ENCODE data around the gene ARHGAP25.

ARHGAP25 gene

DNA sequence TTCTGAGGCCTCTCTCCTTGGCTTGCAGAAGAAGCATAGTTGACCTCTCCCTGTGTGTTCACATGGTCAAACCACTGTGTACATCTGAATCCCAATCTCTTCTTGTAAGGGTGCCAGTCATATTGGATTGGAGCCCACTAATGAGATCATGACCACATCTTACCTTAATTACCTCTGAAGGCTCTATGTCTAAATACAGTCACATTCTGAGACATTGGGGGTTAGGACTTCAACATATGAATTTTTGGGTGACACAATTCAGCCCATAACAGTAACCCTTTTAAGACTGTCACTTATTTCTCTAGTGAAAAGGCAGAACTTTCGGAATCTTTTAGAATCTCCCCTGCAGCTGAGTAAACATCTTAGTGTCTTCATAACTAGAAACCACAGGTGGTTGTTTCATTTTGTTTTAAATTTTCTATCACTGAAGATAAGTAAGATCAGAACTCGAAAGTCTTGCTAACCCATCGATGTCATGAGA is 103.3 kb downstream of the ARHGAP25 start:
- DNase-seq = no peak

DNA sequence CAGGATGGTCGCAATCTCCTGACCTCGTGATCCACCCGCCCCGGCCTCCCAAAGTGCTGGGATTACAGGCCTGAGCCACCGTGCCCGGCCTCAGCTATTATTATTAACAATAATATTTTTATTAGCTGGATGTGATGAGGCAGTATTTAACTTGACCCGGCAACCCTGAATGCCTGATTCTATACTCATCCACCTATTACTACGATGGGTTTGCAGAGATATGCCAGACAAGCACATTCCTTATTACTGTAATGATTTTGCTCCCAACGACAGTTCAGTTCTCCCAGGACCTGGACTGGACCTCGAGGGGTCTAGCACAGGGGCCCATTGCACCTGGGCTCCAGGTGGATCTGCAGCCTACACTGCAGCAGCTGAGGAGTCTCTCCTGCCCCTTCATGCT is 104.0 kb downstream of the ARHGAP25 start:
- DNase-seq = no peak

DNA sequence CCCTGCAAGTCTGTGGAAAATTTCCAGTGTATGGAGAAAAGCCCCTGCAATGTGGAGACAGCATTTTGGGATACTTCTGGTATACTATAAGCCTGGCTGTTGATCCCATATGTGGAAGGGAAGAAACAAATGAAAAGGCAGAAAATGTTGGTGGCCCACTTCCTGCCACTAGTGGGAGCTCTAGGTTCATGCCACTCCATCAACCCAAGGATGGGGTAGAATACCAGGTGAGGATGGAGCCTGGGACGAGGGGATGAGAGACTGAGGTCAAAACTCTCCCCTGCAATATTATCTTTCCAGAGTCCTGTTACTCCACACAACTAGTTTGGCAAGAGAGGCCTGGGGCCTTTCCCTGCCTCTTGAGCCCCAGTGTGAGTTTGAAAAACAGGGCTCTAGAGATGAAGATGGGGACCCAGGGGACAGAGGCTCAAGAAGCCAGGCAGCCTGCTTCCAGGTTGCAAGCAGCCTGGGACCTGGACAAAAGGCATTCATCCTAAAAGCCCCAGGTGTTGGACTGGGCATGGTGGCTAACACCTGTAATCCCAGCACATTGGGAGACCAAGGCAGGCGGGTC is 104.7 kb downstream of the ARHGAP25 start:
- DNase-seq = no peak

DNA sequence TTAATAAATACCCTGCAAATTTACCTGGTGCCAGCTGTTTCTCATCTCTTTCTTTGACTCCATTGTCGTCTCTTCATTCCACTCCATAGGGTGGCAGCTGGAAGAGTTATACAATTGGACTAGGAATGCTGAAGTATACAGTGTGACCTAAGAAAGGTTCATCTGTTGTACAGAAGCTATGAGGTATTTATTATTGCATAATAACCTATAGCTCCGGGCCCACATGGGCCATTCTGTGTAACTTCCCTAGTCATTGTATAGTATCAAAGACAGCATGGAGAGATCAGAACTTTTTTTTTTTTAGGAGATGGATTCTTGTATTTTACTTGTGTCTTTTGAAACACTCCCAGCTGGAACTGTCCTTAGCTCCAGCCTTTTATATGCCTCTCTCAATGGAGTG is 110.4 kb downstream of the ARHGAP25 start:
- no peak for DNase-seq

GRCh38 chr2:68846091-68846490 is 111.5 kb downstream of the ARHGAP25 start:
- no peak for DNase-seq

DNA sequence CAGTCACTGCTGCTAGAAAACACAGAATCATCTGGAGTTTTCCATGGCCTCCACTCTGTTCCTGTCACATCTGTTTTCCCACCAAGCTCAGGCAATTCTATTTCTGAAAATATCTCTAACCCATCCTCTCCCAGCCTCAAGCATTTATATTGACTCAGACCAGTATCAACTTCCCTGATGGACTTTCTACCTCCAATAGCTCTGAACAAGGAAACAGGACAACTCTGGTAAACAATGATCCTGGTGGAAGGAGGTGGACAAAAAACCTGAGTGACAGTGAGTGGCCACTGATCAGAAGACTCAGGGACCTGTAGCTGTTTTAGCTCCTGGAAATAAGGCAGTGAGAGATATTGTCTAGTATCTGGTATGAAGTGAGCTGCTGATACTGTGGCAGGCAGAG is 113.1 kb downstream of the ARHGAP25 start:
- no peak for DNase-seq

- no peak for DNase-seq
These were observed 115.0 kb downstream of the ARHGAP25 start for GRCh38 chr2:68849579-68850030.

DNA sequence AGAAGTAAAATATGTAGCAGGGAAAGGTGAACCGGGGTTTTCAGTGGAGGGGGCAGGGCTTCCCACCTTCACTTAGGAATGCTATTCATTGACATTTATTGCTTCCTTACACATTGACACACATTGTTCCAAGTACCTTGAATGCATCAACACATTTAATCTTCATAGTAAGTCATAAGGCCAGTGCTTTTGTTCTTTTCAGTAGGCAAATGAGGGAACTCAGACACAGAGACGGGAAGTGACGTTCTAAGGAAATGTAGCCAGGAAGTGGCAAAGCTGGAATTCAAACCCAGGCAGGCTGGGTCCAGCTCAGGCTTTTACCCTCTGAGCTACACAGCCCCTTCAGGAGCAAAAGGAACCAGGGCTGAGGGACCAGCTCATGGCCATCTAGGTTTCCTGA is 115.9 kb downstream of the ARHGAP25 start:
- DNase-seq = no peak

DNA sequence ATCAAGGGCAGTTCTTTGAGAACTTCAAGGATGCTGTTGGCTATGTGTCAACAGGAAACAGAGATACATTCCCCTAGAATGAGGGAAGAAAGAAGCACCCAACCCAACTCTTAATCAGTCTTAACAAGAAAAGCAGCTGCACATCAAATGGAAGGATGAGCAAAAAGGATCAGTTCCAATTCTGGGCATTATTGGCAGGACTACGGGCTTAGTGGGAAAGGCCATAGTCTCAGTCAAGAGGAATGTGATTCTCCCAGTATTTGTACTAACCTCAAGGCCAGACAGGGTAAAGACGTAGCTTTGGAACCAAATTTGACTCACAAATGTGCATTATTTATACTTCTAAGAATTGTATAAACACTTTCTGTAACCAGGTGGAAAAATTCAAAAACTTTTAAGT is 118.4 kb downstream of the ARHGAP25 start:
- no peak for DNase-seq

DNA sequence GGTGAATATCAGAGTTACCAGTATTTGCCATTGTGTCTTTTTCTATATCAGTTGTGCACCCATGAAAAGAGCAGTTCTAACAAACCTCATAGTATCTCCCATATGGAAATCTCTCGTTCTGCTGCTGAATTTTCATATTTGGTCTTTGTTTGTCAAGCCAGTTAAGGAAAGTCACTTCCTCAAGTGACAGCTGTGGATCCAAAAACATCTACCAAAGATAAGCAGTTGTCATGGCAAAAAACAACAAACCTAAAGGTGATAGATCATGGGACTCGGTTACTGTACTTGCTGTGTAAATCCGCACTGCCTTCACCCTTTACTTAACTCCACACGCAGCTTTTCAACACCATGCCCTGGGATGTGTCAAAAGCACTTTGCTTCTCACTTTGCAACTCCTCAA is 119.3 kb downstream of the ARHGAP25 start:
- DNase-seq = no peak

DNA sequence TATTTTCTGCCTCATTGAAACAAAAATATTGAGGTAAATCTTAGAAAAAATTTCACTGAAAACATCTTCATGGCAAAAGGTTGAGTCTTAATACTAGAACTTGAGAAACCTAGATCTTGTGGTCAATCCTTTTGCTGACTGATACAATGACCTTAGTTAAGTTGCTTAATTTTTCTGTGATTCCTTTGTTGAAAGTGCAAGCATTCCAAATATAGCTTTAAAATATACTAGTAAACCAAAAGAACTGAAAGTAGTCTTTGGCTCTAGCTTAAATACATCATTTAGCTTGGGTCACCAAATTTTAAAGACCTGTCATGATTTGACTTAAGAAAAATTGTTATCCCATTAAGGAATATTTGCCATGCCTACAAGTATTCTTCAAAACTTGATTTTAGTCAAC is 119.9 kb downstream of the ARHGAP25 start:
- no peak for DNase-seq

- DNase-seq = no peak
These were observed 120.9 kb downstream of the ARHGAP25 start for GRCh38 chr2:68855550-68855949.

- DNase-seq = no peak
These were observed 122.7 kb downstream of the ARHGAP25 start for GRCh38 chr2:68857202-68857845.

- DNase-seq = no peak
These were observed 123.3 kb downstream of the ARHGAP25 start for GRCh38 chr2:68857855-68858456.

GRCh38 chr2:68860111-68860510 is 125.5 kb downstream of the ARHGAP25 start:
- no peak for DNase-seq

GRCh38 chr2:68861330-68861729 is 126.7 kb downstream of the ARHGAP25 start:
- DNase-seq = no peak

DNA sequence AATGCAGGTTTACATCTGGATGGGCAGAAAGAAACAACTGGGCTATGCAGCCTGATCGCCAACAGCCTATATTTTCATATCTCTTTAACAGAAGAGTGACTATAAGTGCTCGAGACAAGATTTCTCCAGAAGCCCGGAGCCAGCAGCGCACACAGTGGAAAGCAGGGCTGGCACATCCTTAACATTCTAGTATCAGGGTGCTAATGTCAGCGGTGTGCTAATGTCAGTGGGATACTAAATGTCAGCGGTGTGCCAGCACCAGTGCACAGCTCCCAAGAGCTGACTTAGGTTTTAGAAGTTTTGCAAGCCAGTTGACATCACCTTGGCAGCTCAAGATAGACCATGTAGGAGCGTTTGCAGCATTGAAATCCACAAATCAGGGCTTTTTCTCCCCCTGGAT is 128.3 kb downstream of the ARHGAP25 start:
- DNase-seq = no peak

DNA sequence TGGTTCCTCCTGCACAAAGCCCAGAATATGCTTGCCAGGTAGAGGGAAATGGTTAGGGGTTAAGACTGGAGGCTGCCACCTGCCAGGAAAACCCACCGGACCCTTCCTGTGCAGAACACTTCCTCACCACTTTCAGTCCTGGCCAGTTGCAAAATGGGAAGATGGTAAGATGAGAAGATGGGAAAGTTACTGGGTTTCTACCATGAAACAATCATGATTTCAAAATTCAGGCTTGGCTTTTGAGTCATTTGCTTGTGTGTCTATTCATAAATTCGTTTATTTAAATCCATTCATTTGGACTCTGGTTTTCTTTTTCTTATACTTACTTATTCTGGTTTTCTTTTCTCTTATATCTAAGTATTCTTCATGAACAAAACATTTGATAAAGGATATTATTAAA is 129.4 kb downstream of the ARHGAP25 start:
- DNase-seq = no peak

GRCh38 chr2:68865108-68865507 is 130.5 kb downstream of the ARHGAP25 start:
- DNase-seq = no peak

GRCh38 chr2:68870215-68870614 is 135.6 kb downstream of the ARHGAP25 start:
- DNase-seq = no peak

- DNase-seq = no peak
These were observed 136.7 kb downstream of the ARHGAP25 start, which contains the start of gene BMP10 for GRCh38 chr2:68871159-68871764. TSS of gene BMP10 (minus strand) at chr2:68871397. CDS start at chr2:68871358, 39 bp downstream.

Data from NCI-H1930 (cell line).